ENCODE data around the gene LRRC31. TPM values are rescaled to one million over a fixed set of nuclear protein-coding genes. Genes with fewer than 3 reads are reported as not detected.

The LRRC31 gene
- total RNA-seq, 1 donor from 2014 or later: not detected

GRCh38 chr3:169907476-169907875, 37.7 kb upstream of the LRRC31 start:
- no peaks in the 10 kb centered on the region for H3K27me3 Mint-ChIP-seq (ENCODE audit: unreplicated experiment)
- TF ChIP-seq, protein P1, sequence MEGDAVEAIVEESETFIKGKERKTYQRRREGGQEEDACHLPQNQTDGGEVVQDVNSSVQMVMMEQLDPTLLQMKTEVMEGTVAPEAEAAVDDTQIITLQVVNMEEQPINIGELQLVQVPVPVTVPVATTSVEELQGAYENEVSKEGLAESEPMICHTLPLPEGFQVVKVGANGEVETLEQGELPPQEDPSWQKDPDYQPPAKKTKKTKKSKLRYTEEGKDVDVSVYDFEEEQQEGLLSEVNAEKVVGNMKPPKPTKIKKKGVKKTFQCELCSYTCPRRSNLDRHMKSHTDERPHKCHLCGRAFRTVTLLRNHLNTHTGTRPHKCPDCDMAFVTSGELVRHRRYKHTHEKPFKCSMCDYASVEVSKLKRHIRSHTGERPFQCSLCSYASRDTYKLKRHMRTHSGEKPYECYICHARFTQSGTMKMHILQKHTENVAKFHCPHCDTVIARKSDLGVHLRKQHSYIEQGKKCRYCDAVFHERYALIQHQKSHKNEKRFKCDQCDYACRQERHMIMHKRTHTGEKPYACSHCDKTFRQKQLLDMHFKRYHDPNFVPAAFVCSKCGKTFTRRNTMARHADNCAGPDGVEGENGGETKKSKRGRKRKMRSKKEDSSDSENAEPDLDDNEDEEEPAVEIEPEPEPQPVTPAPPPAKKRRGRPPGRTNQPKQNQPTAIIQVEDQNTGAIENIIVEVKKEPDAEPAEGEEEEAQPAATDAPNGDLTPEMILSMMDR (IDR thresholded peaks at IDR 0.05; ENCODE audit: partially characterized antibody, unreplicated experiment): no peak
- H3K4me1 Mint-ChIP-seq (ENCODE audit: low read depth, unreplicated experiment): no peaks in the 10 kb centered on the region
- H3K27ac Mint-ChIP-seq (ENCODE audit: unreplicated experiment): no peak overlapping the region
- H3K36me3 Mint-ChIP-seq (ENCODE audit: unreplicated experiment): peaks cover 6% of the 10 kb centered on the region
- no peak for DNase-seq
- no peak overlapping the region for H3K4me3 Mint-ChIP-seq (ENCODE audit: unreplicated experiment)
- H3K9me3 Mint-ChIP-seq (ENCODE audit: unreplicated experiment): no peaks in the 10 kb centered on the region

GRCh38 chr3:169905404-169905803, 35.7 kb upstream of the LRRC31 start:
- no peak overlapping the region for H3K4me3 Mint-ChIP-seq (ENCODE audit: unreplicated experiment)
- H3K27ac Mint-ChIP-seq (ENCODE audit: unreplicated experiment): no peak overlapping the region
- TF ChIP-seq, protein P1 (IDR thresholded peaks at IDR 0.05; ENCODE audit: partially characterized antibody, unreplicated experiment): no peak
- no peaks in the 10 kb centered on the region for H3K27me3 Mint-ChIP-seq (ENCODE audit: unreplicated experiment)
- H3K36me3 Mint-ChIP-seq (ENCODE audit: unreplicated experiment): peaks cover 10% of the 10 kb centered on the region
- no peaks in the 10 kb centered on the region for H3K4me1 Mint-ChIP-seq (ENCODE audit: low read depth, unreplicated experiment)
- H3K9me3 Mint-ChIP-seq (ENCODE audit: unreplicated experiment): no peaks in the 10 kb centered on the region
- DNase-seq: no peak

DNA sequence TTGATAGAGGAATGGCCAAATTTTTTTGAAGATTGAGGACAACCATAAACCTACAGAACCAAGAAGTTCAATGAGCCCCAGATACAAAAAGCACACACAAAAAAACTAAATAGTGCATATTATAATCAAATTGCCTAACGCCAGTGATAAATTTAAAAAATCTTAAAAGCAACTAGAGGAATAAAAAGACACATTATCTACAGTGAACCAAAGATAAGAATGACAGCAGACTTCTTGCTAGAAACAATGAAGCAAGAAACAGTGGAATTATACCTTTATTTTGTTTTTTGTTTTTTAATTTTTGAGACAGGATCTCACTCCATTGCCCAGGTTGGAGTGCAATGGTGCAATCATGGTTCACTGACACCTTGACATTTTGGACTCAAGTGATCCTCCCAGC, 31.7 kb upstream of the LRRC31 start:
- Mint-ChIP-seq H3K27me3 (ENCODE audit: unreplicated experiment) (no peaks in the 10 kb centered on the region), H3K4me1 (ENCODE audit: low read depth, unreplicated experiment) (no peaks in the 10 kb centered on the region), H3K27ac (ENCODE audit: unreplicated experiment) (no peak overlapping the region), H3K9me3 (ENCODE audit: unreplicated experiment) (peaks cover 5% of the 10 kb centered on the region), H3K36me3 (ENCODE audit: unreplicated experiment) (peaks cover 14% of the 10 kb centered on the region), H3K4me3 (ENCODE audit: unreplicated experiment) (no peak overlapping the region)
- DNase-seq: no peak
- TF ChIP-seq, protein P1 (IDR thresholded peaks at IDR 0.05; ENCODE audit: partially characterized antibody, unreplicated experiment): no peak

- Mint-ChIP-seq H3K4me3 (ENCODE audit: unreplicated experiment) (no peak overlapping the region), H3K9me3 (ENCODE audit: unreplicated experiment) (peaks cover 5% of the 10 kb centered on the region), H3K36me3 (ENCODE audit: unreplicated experiment) (peaks cover 9% of the 10 kb centered on the region), H3K27ac (ENCODE audit: unreplicated experiment) (no peak overlapping the region), H3K27me3 (ENCODE audit: unreplicated experiment) (no peaks in the 10 kb centered on the region), H3K4me1 (ENCODE audit: low read depth, unreplicated experiment) (no peaks in the 10 kb centered on the region)
- TF ChIP-seq, protein P1 (IDR thresholded peaks at IDR 0.05; ENCODE audit: partially characterized antibody, unreplicated experiment): no peak
- no peak for DNase-seq
These were observed 27.5 kb upstream of the LRRC31 start for GRCh38 chr3:169897284-169897683.

DNA sequence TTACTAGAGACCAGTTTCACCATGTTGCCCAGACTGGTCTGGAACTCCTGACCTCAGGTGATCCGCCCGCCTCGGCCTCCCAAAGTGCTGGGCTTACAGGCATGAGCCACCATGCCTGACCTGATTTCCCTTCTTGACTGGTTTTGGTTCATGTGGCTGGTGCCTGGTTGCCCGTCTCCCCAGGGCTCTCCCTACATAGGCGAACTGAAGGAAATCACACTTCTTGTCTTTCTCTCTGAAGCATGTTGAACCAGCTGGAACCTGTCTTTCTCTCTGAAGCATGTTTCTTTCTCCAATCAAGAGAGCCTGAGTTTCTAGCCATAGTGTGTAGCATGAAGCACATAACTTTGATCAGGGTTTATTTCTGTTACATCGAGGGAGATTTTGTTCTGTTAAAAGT, 25.3 kb upstream of the LRRC31 start:
- Mint-ChIP-seq H3K27ac (ENCODE audit: unreplicated experiment) (no peak overlapping the region), H3K4me1 (ENCODE audit: low read depth, unreplicated experiment) (no peaks in the 10 kb centered on the region), H3K36me3 (ENCODE audit: unreplicated experiment) (peaks cover 1% of the 10 kb centered on the region), H3K4me3 (ENCODE audit: unreplicated experiment) (no peak overlapping the region), H3K9me3 (ENCODE audit: unreplicated experiment) (peaks cover 5% of the 10 kb centered on the region), H3K27me3 (ENCODE audit: unreplicated experiment) (no peaks in the 10 kb centered on the region)
- DNase-seq: no peak
- TF ChIP-seq, protein P1 (IDR thresholded peaks at IDR 0.05; ENCODE audit: partially characterized antibody, unreplicated experiment): no peak
